ENCODE results near the gene CES3. TPM values are rescaled to one million over a fixed set of nuclear protein-coding genes. Genes with fewer than 3 reads are reported as not detected.
A peak's percentile ranks its signal among the peaks of the same experiment; 100 is the strongest.

The CES3 gene
- polyA plus RNA-seq, 2 of the 4 experiments (the other 2 are of a cell fraction): 2.1 to 3.8 TPM

DNA sequence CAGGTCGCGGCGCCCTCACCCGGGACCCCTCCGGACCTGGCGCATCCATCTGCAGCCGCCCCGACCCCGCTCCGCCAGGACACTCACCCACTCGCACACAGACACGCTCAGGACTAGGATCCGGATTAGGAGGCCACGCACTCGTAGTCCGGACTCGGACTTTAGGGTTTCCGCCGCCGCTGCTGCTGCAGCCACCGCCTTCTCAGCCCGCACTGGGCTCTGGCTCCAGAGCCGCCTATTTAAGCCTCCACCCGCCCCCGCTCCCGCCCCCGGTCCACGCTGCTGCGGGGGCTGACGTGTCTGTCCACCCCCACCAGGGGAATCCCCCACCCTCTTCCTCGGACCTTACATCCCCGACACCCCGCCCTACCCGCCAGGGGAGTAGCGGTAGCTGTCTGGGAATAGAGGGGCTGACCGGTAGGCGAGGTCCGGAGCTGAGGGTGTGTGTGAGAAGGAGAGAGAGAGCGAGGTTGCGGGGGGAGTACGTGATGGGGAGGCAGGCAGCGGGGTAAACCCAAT is 35.7 kb upstream of the CES3 start, which contains the start of gene RRAD:
TSS of gene RRAD (minus strand) at position 214 of the 519 bp plus-strand sequence. CDS start 356 bp downstream, outside the sequence.
- H3K27ac ChIP-seq: peak within 1 kb of the TSS; percentile 57 to 79; a peak in 5 of 6 replicates
- no peaks in the 10 kb centered on the region for H3K9me3 ChIP-seq
- TF ChIP-seq TFCP2L1 (CRISPR knock-in tag; IDR thresholded peaks at IDR 0.05) (no peak), ZC3H11A (IDR thresholded peaks at IDR 0.05) (no peak), JUN (IDR thresholded peaks at IDR 0.05) (no peak), NFE2L2 (conservative IDR thresholded peaks at IDR 0.05; ENCODE audit: low read length) (no peak)
- TF ChIP-seq, protein P1, sequence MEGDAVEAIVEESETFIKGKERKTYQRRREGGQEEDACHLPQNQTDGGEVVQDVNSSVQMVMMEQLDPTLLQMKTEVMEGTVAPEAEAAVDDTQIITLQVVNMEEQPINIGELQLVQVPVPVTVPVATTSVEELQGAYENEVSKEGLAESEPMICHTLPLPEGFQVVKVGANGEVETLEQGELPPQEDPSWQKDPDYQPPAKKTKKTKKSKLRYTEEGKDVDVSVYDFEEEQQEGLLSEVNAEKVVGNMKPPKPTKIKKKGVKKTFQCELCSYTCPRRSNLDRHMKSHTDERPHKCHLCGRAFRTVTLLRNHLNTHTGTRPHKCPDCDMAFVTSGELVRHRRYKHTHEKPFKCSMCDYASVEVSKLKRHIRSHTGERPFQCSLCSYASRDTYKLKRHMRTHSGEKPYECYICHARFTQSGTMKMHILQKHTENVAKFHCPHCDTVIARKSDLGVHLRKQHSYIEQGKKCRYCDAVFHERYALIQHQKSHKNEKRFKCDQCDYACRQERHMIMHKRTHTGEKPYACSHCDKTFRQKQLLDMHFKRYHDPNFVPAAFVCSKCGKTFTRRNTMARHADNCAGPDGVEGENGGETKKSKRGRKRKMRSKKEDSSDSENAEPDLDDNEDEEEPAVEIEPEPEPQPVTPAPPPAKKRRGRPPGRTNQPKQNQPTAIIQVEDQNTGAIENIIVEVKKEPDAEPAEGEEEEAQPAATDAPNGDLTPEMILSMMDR (IDR thresholded peaks at IDR 0.05): no peak
- TF ChIP-seq, protein P2, sequence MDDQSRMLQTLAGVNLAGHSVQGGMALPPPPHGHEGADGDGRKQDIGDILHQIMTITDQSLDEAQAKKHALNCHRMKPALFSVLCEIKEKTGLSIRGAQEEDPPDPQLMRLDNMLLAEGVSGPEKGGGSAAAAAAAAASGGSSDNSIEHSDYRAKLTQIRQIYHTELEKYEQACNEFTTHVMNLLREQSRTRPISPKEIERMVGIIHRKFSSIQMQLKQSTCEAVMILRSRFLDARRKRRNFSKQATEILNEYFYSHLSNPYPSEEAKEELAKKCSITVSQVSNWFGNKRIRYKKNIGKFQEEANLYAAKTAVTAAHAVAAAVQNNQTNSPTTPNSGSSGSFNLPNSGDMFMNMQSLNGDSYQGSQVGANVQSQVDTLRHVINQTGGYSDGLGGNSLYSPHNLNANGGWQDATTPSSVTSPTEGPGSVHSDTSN (IDR thresholded peaks at IDR 0.05): no peak
- DNase-seq (ENCODE audit: low read depth in 1 of 2, low spot score in 1 of 2): no peak
- ATAC-seq: peak in 1 of 2 experiments; percentile 15; a peak in 3 of 6 replicates
- CTCF ChIA-PET: interaction anchor here (0.8 to 29.9 kb wide), 5 partner anchors 9 to 29 kb away, joined by 3 to 837 read pairs (median 3); partner anchors contain the start of genes CDH16, CIAO2B and PDP2
- FAIRE-seq: no peak
- WGBS (ENCODE audit: missing lambda C conversion rate): 66% methylated on average over 19 of the region's 42 CpGs
- H3K4me1 ChIP-seq: peaks cover 23% of the 10 kb centered on the region
- POLR2A ChIA-PET: no interaction called here
- H3K4me2 ChIP-seq: peak within 1 kb of the TSS; percentile 83
- peak within 1 kb of the TSS; percentile 51 for H3K4me3 ChIP-seq

DNA sequence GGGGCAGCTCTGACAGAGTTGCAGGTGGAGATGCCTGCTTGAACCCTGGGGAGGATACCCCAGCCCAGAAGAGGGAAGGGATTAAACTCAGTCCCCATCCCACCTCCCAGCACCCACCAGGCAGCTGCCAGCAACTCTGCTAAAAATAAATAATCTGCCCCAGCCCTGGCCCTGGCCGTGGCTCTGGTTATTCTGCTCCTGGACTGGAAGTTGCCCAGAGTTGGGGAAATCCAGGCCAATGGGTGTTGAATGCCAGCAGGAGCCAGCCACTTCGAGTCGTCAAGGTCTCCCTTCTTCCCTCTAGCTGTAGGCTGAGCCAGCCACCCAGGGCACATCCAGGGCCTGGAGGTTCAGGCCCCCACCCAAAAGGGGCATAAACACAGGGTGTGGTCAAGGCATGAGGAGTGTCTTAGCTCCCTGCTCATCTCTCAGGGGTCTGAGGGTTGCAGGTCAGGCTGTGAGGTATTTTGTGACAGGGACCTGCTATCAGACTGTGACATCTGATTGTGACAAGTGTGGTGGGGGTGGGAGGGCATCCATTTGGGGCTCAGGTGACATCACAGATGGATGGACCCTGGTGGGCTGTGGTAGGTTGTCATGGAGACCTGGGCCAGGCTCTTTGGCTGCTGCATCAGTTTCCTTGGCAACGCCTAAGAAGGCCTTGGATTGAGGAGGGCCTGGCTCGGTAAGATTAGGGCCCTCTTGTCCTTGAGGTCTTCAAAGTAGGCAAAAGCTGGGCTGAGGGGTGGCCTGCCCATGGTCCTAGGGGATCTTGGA is 34.7 kb upstream of the CES3 start:
- no peak for DNase-seq (ENCODE audit: low read depth in 1 of 2, low spot score in 1 of 2)
- peaks cover 23% of the 10 kb centered on the region for H3K4me1 ChIP-seq
- ChIA-PET CTCF (interaction anchor here (0.7 to 29.9 kb wide), 8 partner anchors 8 to 78 kb away, joined by 3 to 837 read pairs (median 3); partner anchors contain the start of genes CDH16, CIAO2B and PDP2), POLR2A (interaction anchor here (0.7 to 1.1 kb wide), 3 partner anchors 28 to 297 kb away, joined by 3 to 4 read pairs (median 3); partner anchors contain the start of gene PDP2)
- no peaks in the 10 kb centered on the region for H3K9me3 ChIP-seq
- peak overlapping the region in 1 of 2 experiments; percentile 79; a peak in 4 of 6 replicates for H3K27ac ChIP-seq
- 58% methylated on average over 5 of the region's 5 CpGs for WGBS (ENCODE audit: missing lambda C conversion rate)
- H3K4me3 ChIP-seq: no peak overlapping the region
- TF ChIP-seq, protein P1 (IDR thresholded peaks at IDR 0.05): no peak
- TF ChIP-seq SREBF2 (IDR thresholded peaks at IDR 0.05) (no peak), KDM1A (IDR thresholded peaks at IDR 0.05; ENCODE audit: low read depth) (no peak), RAD21 (conservative IDR thresholded peaks at IDR 0.05 in 1 of 2, IDR thresholded peaks at IDR 0.05 in 1 of 2) (no peak), MAFK (IDR thresholded peaks at IDR 0.05; ENCODE audit: partially characterized antibody) (no peak), HOXB13 (CRISPR knock-in tag; IDR thresholded peaks at IDR 0.05; ENCODE audit: low read depth) (no peak), HDAC2 (IDR thresholded peaks at IDR 0.05) (no peak)
- TF ChIP-seq, protein P3, sequence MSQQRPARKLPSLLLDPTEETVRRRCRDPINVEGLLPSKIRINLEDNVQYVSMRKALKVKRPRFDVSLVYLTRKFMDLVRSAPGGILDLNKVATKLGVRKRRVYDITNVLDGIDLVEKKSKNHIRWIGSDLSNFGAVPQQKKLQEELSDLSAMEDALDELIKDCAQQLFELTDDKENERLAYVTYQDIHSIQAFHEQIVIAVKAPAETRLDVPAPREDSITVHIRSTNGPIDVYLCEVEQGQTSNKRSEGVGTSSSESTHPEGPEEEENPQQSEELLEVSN (IDR thresholded peaks at IDR 0.05; ENCODE audit: borderline replicate concordance, low read depth): no peak
- TF ChIP-seq, protein P4, sequence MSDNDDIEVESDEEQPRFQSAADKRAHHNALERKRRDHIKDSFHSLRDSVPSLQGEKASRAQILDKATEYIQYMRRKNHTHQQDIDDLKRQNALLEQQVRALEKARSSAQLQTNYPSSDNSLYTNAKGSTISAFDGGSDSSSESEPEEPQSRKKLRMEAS (IDR thresholded peaks at IDR 0.05): no peak
- TF ChIP-seq, protein P5, sequence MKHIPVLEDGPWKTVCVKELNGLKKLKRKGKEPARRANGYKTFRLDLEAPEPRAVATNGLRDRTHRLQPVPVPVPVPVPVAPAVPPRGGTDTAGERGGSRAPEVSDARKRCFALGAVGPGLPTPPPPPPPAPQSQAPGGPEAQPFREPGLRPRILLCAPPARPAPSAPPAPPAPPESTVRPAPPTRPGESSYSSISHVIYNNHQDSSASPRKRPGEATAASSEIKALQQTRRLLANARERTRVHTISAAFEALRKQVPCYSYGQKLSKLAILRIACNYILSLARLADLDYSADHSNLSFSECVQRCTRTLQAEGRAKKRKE (CRISPR knock-in tag; IDR thresholded peaks at IDR 0.05; ENCODE audit: low read depth): no peak
- no peak overlapping the region for H3K4me2 ChIP-seq
- no peak for FAIRE-seq
- peak in 1 of 2 experiments; percentile 2; a peak in 2 of 6 replicates for ATAC-seq
